DOHH2 (cell line): ENCODE measurements around the gene SAMD9L.

Experiments
- EZH2phosphoT487 ChIP-seq: fragments of 200-600 bp; sonication (generic); IDR thresholded peaks from 2 replicates; pipeline ENCODE4 v1.6.1; 2017; ENCODE audit warnings: borderline replicate concordance, mild to moderate bottlenecking, antibody characterized with exemption, low read length, moderate library complexity, mixed read lengths
- TF ChIP-seq, protein P1 (sequence below): fragments of 200-600 bp; sonication (generic); IDR thresholded peaks from one replicate; pipeline ENCODE4 v1.5.1; 2014; ENCODE audit warnings: antibody characterized with exemption, mild to moderate bottlenecking, low read depth, low read length; ENCODE audit not compliant: poor library complexity, severe bottlenecking

DNA sequence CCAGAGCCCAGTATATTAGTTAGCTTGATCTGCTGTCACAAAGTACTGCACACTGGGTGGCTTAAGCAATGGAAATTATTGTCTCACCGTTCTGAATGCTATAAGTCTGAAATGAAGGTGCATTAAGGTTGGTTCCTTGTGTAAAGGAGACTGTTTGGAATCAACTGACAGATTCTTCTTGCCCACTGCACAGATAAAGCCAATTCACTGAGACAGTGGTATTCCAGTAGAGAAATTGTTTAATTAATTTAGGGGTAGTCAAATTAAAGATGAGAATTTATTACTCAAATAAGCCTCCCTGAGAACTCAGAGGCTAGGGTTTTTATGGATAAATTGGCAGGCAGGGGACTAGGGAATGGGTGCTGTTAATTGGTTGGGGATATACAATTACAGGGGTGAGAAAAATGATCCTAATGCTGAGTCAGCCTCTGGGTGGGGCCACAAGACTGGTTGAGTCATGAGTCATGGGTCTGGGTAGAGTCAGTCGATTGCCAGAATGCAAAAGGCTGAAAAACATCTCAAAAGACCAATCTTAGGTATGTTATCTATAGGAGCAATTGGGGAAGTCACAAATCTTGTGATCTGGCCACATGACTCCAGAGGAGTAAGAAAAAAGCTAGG is 23.5 kb upstream of the SAMD9L start:
- TF ChIP-seq, protein P1, sequence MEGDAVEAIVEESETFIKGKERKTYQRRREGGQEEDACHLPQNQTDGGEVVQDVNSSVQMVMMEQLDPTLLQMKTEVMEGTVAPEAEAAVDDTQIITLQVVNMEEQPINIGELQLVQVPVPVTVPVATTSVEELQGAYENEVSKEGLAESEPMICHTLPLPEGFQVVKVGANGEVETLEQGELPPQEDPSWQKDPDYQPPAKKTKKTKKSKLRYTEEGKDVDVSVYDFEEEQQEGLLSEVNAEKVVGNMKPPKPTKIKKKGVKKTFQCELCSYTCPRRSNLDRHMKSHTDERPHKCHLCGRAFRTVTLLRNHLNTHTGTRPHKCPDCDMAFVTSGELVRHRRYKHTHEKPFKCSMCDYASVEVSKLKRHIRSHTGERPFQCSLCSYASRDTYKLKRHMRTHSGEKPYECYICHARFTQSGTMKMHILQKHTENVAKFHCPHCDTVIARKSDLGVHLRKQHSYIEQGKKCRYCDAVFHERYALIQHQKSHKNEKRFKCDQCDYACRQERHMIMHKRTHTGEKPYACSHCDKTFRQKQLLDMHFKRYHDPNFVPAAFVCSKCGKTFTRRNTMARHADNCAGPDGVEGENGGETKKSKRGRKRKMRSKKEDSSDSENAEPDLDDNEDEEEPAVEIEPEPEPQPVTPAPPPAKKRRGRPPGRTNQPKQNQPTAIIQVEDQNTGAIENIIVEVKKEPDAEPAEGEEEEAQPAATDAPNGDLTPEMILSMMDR = no peak
- no peak for TF ChIP-seq EZH2phosphoT487
